Measurements from ENCODE around the gene ARHGEF16.

GRCh38 chr1:3466366-3467075 lies 12.1 kb downstream of the ARHGEF16 start:
- TF ChIP-seq, protein P1, sequence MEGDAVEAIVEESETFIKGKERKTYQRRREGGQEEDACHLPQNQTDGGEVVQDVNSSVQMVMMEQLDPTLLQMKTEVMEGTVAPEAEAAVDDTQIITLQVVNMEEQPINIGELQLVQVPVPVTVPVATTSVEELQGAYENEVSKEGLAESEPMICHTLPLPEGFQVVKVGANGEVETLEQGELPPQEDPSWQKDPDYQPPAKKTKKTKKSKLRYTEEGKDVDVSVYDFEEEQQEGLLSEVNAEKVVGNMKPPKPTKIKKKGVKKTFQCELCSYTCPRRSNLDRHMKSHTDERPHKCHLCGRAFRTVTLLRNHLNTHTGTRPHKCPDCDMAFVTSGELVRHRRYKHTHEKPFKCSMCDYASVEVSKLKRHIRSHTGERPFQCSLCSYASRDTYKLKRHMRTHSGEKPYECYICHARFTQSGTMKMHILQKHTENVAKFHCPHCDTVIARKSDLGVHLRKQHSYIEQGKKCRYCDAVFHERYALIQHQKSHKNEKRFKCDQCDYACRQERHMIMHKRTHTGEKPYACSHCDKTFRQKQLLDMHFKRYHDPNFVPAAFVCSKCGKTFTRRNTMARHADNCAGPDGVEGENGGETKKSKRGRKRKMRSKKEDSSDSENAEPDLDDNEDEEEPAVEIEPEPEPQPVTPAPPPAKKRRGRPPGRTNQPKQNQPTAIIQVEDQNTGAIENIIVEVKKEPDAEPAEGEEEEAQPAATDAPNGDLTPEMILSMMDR (IDR thresholded peaks at IDR 0.05 in 8 of 11, conservative IDR thresholded peaks at IDR 0.05 in 3 of 11): no peak
- no peak for TF ChIP-seq POLR2A (IDR thresholded peaks at IDR 0.05)

Data from spleen (tissue), 7 donors.